ENCODE data around the gene RBP3.

Gene RBP3

DNA sequence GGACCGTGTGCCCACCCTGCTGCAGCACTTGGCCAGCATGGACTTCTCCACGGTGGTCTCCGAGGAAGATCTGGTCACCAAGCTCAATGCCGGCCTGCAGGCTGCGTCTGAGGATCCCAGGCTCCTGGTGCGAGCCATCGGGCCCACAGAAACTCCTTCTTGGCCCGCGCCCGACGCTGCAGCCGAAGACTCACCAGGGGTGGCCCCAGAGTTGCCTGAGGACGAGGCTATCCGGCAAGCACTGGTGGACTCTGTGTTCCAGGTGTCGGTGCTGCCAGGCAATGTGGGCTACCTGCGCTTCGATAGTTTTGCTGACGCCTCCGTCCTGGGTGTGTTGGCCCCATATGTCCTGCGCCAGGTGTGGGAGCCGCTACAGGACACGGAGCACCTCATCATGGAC, 1.4 kb downstream of the RBP3 start:
- no peak overlapping the region for H3K4me2 ChIP-seq (ENCODE audit: insufficient read depth, low read length)
- ATAC-seq (ENCODE audit: insufficient read depth, low read depth) (no peak), DNase-seq (no peak)
- H3K9ac ChIP-seq (ENCODE audit: low read depth, low read length): no peak overlapping the region
- no peaks in the 10 kb centered on the region for H3K36me3 ChIP-seq (ENCODE audit: insufficient read depth, low read length)
- no peaks in the 10 kb centered on the region for H3K79me2 ChIP-seq (ENCODE audit: insufficient read depth, low read length)
- H4K20me1 ChIP-seq (ENCODE audit: insufficient read depth, low read length): 0 out of 2 replicates have a peak, but pooled peaks cover 4% of the 10 kb centered on the region
- no peak overlapping the region for H2AFZ ChIP-seq (ENCODE audit: low read depth, low read length)
- H3K4me1 ChIP-seq (ENCODE audit: insufficient read depth, low read length): no peaks in the 10 kb centered on the region
- H3K27me3 ChIP-seq (ENCODE audit: insufficient read depth, low read length, poor library complexity): peaks cover 19% of the 10 kb centered on the region
- TF ChIP-seq, protein P1, sequence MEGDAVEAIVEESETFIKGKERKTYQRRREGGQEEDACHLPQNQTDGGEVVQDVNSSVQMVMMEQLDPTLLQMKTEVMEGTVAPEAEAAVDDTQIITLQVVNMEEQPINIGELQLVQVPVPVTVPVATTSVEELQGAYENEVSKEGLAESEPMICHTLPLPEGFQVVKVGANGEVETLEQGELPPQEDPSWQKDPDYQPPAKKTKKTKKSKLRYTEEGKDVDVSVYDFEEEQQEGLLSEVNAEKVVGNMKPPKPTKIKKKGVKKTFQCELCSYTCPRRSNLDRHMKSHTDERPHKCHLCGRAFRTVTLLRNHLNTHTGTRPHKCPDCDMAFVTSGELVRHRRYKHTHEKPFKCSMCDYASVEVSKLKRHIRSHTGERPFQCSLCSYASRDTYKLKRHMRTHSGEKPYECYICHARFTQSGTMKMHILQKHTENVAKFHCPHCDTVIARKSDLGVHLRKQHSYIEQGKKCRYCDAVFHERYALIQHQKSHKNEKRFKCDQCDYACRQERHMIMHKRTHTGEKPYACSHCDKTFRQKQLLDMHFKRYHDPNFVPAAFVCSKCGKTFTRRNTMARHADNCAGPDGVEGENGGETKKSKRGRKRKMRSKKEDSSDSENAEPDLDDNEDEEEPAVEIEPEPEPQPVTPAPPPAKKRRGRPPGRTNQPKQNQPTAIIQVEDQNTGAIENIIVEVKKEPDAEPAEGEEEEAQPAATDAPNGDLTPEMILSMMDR (IDR thresholded peaks at IDR 0.05; ENCODE audit: borderline replicate concordance, extremely low read depth, low read length, poor library complexity, severe bottlenecking): no peak
- TF ChIP-seq EZH2 (IDR thresholded peaks at IDR 0.05; ENCODE audit: borderline replicate concordance, low read depth, low read length, severe bottlenecking): no peak
- H3K4me3 ChIP-seq (ENCODE audit: low read depth in 1 of 2, low read length in 2 of 2): no peak overlapping the region
- H3K9me3 ChIP-seq (ENCODE audit: insufficient read depth, low read length, severe bottlenecking): no peaks in the 10 kb centered on the region
- H3K27ac ChIP-seq (ENCODE audit: low read length): no peak overlapping the region

DNA sequence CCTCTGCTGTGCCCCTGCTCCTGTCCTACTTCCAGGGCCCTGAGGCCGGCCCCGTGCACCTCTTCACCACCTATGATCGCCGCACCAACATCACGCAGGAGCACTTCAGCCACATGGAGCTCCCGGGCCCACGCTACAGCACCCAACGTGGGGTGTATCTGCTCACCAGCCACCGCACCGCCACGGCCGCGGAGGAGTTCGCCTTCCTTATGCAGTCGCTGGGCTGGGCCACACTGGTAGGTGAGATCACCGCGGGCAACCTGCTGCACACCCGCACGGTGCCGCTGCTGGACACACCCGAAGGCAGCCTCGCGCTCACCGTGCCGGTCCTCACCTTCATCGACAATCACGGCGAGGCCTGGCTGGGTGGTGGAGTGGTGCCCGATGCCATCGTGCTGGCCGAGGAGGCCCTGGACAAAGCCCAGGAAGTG, 1.8 kb downstream of the RBP3 start:
- no peaks in the 10 kb centered on the region for H3K79me2 ChIP-seq (ENCODE audit: insufficient read depth, low read length)
- no peaks in the 10 kb centered on the region for H3K4me1 ChIP-seq (ENCODE audit: insufficient read depth, low read length)
- no peak for ATAC-seq (ENCODE audit: insufficient read depth, low read depth)
- no peaks in the 10 kb centered on the region for H3K36me3 ChIP-seq (ENCODE audit: insufficient read depth, low read length)
- H3K27ac ChIP-seq (ENCODE audit: low read length): no peak overlapping the region
- no peak for DNase-seq
- H2AFZ ChIP-seq (ENCODE audit: low read depth, low read length): no peak overlapping the region
- no peak for TF ChIP-seq EZH2 (IDR thresholded peaks at IDR 0.05; ENCODE audit: borderline replicate concordance, low read depth, low read length, severe bottlenecking)
- TF ChIP-seq, protein P1 (IDR thresholded peaks at IDR 0.05; ENCODE audit: borderline replicate concordance, extremely low read depth, low read length, poor library complexity, severe bottlenecking): no peak
- peaks cover 16% of the 10 kb centered on the region for H3K27me3 ChIP-seq (ENCODE audit: insufficient read depth, low read length, poor library complexity)
- no peak overlapping the region for H3K4me3 ChIP-seq (ENCODE audit: low read depth in 1 of 2, low read length in 2 of 2)
- H3K9me3 ChIP-seq (ENCODE audit: insufficient read depth, low read length, severe bottlenecking): no peaks in the 10 kb centered on the region
- 0 out of 2 replicates have a peak, but pooled peaks cover 4% of the 10 kb centered on the region for H4K20me1 ChIP-seq (ENCODE audit: insufficient read depth, low read length)
- no peak overlapping the region for H3K9ac ChIP-seq (ENCODE audit: low read depth, low read length)
- H3K4me2 ChIP-seq (ENCODE audit: insufficient read depth, low read length): no peak overlapping the region

DNA sequence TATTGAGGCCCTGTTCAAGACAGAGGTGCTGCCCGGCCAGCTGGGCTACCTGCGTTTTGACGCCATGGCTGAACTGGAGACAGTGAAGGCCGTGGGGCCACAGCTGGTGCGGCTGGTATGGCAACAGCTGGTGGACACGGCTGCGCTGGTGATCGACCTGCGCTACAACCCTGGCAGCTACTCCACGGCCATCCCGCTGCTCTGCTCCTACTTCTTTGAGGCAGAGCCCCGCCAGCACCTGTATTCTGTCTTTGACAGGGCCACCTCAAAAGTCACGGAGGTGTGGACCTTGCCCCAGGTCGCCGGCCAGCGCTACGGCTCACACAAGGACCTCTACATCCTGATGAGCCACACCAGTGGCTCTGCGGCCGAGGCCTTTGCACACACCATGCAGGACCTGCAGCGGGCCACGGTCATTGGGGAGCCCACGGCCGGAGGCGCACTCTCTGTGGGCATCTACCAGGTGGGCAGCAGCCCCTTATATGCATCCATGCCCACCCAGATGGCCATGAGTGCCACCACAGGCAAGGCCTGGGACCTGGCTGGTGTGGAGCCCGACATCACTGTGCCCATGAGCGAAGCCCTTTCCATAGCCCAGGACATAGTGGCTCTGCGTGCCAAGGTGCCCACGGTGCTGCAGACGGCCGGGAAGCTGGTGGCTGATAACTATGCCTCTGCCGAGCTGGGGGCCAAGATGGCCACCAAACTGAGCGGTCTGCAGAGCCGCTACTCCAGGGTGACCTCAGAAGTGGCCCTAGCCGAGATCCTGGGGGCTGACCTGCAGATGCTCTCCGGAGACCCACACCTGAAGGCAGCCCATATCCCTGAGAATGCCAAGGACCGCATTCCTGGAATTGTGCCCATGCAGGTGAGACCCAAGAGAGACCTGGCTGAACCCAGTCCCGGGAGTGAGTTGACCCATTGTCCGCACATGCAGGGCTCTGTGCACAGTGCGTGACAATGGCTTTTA, 2.8 kb downstream of the RBP3 start:
- peaks cover 14% of the 10 kb centered on the region for H3K27me3 ChIP-seq (ENCODE audit: insufficient read depth, low read length, poor library complexity)
- no peak overlapping the region for H3K4me3 ChIP-seq (ENCODE audit: low read depth in 1 of 2, low read length in 2 of 2)
- no peak for TF ChIP-seq EZH2 (IDR thresholded peaks at IDR 0.05; ENCODE audit: borderline replicate concordance, low read depth, low read length, severe bottlenecking)
- TF ChIP-seq, protein P1 (IDR thresholded peaks at IDR 0.05; ENCODE audit: borderline replicate concordance, extremely low read depth, low read length, poor library complexity, severe bottlenecking): no peak
- no peak overlapping the region for H3K9ac ChIP-seq (ENCODE audit: low read depth, low read length)
- no peaks in the 10 kb centered on the region for H3K79me2 ChIP-seq (ENCODE audit: insufficient read depth, low read length)
- H3K36me3 ChIP-seq (ENCODE audit: insufficient read depth, low read length): no peaks in the 10 kb centered on the region
- no peak overlapping the region for H2AFZ ChIP-seq (ENCODE audit: low read depth, low read length)
- ATAC-seq (ENCODE audit: insufficient read depth, low read depth) (no peak), DNase-seq (no peak)
- no peaks in the 10 kb centered on the region for H3K9me3 ChIP-seq (ENCODE audit: insufficient read depth, low read length, severe bottlenecking)
- 0 out of 2 replicates have a peak, but pooled peaks cover 4% of the 10 kb centered on the region for H4K20me1 ChIP-seq (ENCODE audit: insufficient read depth, low read length)
- H3K4me2 ChIP-seq (ENCODE audit: insufficient read depth, low read length): no peak overlapping the region
- H3K27ac ChIP-seq (ENCODE audit: low read length): no peak overlapping the region
- H3K4me1 ChIP-seq (ENCODE audit: insufficient read depth, low read length): no peaks in the 10 kb centered on the region

Data from DND-41 (cell line).